SK-N-SH treated with all-trans-retinoic acid at 6 μM for 48 hours (cell line): ENCODE data around the gene SIN3B.

ENCODE experiments used
- ARNTL ChIP-seq: fragments of 450-650 bp; formaldehyde crosslinking; IDR thresholded peaks from 2 replicates; pipeline ENCODE4 v1.5.0; 2020; ENCODE audit warnings: low read depth, mild to moderate bottlenecking, moderate library complexity, borderline replicate concordance
- CREB5 ChIP-seq: fragments of 250-450 bp; sonication (Bioruptor Pico); IDR thresholded peaks from 2 replicates; pipeline ENCODE4 v1.5.1; 2020; ENCODE audit warnings: low read depth, mild to moderate bottlenecking, moderate library complexity
- PPARA ChIP-seq: fragments of 250-450 bp; sonication (Bioruptor Pico); IDR thresholded peaks from 2 replicates; pipeline ENCODE4 v1.5.0; 2020; ENCODE audit warnings: mild to moderate bottlenecking, borderline replicate concordance
- ZFP3 ChIP-seq: fragments of 250-450 bp; sonication (Bioruptor Pico); IDR thresholded peaks from 2 replicates; pipeline ENCODE4 v1.5.0; 2020; ENCODE audit warnings: mild to moderate bottlenecking, moderate library complexity

DNA sequence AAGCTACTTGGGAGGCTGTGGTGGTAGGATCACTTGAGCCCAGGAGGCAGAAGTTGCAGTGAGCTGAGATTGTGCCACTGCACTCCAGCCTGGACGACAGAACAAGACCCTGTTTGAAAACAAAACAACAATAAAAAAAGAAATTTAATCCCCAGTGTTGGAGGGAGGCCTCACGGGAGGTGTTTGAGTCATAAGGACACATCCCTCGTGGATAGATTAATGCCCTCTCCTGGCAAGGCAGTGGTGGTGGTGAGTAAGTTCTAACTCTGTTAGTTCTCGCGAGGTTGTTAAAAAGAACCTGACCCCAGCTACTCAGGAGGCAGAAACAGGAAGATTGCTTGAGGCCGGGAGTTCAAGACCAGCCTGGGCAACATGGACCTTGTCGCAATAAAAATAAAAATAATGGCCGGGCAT lies 27.6 kb upstream of the SIN3B start:
- TF ChIP-seq CREB5 (CRISPR knock-in tag) (no peak), PPARA (no peak), ZFP3 (no peak), ARNTL (CRISPR knock-in tag) (no peak)
